NCI-H526 treated with DMSO at 0.1 percent for 48 hours (cell line): ENCODE measurements around the gene ADAM12.

ENCODE experiments used
- DNase-seq: peaks from one replicate; lab custom pipeline; 2025; lab: John Stamatoyannopoulos, UW

Gene ADAM12

DNA sequence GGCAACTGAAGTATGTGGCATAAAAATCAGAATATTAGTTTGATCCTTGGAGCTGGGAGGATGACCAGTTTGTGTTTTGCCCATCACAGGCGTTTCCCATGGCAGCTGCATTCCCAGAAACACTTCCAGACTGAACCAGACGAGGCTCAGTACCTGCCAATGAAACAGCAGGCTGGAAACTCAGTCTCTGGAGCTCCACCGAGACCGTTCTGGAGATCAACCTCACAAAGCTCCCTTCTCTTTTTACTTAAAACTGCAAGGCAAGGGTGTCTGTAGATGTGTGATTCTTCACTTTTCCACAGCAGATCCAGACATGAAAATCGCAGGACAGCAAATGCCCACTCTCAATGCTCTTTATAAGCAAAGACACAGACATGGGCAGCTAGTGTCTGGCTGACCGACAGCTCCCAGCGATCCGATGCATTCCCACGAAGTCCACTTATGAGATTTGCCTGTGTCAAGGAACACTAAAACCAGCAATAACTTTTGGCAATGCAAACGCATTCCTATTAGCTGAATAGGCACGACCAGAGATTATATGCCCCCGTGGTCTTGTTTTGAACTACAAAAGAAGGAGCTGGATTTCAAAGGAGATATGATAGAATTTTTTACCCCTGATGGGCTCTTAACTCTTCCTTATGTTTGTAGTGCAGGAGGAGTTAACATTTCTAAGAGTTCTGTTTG lies 72.6 kb downstream of the ADAM12 start:
- DNase-seq: no peak

DNA sequence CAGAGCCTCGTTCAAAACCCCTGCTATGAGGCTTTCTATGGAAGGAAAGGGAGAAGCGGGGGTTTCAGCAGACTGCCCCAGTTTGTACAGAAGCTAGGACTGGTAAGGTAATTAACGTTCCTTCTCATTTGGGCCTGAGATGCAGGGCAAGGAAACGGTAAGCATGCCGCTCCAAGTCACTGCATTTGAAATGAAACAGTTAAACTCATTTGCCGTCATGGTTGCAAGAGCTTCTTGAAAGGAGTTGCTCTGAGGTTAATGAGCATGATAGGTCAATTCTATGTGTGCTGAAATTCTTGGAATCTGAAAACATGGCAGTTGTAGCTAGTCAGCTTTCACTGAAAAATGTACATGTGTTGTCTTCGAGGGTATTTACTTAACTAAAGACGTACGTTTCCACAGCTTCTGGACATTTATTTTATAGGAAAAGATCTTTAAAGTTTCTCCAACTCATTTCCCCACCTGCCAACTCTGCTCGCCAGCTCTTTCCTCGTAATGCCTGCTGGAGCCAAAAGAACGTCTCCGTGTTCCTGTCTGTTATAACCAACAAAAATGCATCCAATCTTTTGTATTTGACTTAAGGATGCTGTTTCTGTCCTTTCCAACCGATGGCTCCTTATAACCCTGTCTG lies 73.3 kb downstream of the ADAM12 start:
- no peak for DNase-seq

DNA sequence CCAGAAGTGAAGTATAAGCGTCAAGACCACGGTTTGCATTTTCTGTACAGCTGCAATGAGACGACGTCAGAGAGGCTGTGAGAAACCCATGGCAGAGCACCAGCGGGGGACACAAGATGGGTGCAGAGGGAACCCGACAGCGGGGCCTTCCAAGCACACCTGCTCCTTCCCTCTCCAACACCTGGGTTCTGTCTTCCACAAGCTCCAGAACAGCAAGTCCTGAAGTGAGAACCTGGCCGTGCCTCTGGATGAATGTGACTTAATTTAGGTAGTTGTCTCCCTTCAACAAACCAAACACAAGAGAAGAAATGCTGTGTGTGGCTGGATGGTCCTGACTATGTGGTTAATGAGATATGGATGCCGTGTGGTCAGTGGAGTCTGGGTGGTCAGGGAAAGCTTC lies 76.1 kb downstream of the ADAM12 start:
- DNase-seq: no peak

DNA sequence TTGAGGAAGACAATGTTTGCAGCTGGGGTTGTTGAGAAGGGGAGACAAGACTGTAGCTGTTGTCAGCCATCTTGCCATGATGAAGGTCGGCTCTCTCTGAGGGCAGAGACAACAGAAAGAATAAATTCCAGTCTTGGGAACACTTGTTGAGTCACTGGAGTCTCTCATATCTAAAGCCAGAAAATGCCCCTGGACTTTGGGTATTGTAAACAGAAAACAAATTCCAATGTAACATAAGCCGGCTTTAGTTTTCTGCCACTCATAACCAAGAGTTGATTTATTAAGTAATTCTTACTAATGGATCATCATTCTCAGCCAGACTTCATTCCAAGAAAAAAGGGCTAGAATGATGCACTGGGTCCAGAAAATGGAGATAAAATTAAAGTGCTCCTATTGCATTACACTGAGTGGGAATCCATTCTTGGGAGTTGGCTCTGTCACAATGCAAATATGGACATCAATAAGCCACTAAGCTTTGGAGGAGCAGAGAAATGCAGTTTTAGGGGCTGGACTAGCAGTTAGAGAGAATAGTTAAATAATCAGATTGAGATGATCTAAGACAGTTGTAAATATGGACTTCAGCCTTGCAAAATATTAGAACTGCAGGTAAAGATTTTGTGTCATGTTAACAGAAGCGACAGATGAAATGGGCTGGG lies 78.9 kb downstream of the ADAM12 start:
- no peak for DNase-seq

DNA sequence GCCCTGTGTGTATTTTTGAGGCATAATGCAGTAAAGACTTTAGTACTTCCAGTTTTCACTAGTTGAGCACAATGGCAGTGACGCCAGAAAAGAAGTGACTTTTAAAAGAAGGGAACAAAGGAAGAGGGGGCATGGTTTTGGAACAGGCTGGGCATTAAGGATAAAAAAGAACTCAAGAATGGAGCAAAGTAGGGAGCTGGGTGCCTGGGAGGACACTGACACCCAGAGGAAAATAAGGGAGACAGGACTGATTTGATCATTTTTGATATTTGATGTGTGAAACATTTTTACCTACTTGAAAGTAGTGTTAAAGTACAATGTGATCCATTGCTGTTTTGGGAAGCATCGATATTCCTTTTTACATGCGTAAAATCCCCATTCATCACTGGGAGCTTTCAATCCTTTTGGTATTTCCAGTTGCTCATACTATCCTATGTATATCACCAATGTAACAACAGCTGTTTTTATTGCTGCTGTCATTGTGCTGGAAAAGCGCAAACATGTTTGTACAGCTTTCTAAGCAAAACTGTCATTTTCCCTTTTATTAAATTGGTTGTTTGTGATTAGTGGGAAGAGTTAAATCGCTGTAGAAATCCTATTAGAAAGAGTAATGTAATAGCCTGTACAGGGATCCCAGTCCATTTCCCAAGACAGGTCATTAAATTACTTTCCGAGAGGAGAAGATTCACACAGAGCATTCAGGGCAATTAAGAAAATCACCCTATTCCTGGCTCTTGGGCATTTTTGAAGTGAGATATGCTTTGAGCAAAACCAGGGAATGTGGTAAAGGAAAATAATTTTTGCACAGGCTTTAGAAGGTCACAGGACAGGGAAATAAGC lies 85.2 kb downstream of the ADAM12 start:
- DNase-seq: no peak

DNA sequence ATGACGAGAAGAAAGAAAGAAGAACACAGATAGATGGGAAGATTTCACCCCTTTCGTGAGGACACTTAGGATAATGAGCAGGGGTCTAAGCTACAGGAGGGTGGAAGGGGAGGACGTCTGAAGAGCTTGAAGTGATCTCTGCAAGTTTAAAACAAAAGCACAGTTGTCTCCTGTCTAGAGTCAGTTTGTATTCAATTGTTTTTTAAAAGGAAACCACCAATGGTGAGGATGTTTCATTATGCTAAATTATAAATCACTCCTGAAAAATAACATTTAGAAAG lies 85.9 kb downstream of the ADAM12 start:
- DNase-seq: no peak

DNA sequence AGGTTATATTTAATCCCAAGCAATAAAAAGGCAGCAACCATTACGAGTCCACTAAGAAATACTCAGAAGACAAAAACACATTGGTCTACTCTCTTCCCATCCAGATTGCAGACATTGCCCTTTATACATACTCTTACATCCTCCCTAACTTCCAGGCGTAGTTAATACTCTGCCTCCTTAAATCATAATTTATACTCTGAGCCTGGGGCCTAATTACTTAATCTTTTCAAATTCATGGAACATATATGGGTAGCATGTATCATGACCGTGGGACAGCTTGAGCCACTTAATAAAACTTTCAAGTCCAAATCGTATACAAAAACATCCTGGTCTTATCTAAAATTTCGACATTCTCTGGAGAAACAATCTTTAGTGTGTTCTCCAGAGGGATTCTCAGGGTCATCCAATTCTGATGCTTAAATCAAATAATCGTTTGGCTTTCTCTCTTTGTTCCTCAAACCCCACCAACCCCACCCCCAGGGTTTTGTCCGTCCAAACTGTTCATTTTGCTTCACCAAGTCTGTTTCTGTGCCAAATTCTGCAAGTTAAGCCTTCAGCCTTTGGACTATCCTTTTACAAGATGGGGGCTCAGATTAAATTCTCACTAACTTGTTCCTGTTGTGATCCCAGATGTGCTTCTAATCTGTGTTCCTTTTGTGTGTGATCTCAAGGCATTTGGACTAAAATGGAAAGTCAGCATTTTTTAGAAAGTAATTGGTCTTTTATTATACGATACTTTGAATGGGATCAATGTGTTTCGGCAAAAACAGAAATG lies 86.4 kb downstream of the ADAM12 start:
- no peak for DNase-seq

DNA sequence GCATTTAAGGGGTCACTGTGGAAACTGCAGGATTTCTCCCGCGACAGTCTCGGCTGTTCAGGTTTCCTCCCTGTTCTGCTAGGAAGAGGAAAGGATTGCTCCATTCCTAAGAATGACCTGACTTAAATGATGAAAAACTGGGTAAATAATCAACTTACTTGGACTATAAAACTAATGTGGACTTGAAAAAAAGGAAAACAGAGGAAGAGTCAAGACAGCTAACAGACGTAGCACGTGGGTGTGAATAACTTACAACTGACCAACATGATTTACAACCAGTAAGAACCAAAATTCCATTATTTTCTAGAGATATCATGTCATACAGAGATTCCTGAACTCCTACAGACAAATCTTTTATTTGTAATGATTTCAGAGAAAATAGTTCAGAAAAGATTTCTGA lies 93.8 kb downstream of the ADAM12 start:
- DNase-seq: no peak

DNA sequence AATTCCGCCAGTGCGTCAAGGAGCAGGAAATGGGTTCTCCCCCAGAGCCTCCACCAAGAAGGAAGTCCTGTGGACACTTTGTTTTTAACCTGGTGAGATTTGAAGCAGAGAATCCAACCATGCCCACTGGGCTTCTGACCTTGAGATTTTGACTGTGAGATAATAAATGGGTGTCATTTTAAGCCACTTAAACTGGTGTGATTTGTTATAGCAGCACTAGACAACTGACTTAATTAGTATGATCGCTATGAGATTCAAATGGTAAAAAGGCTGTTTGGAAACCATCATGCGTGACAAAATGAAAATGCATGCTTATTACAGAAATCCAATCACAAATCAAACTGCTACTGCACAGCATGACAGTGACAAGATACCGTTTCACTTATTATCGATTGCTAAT lies 98.0 kb downstream of the ADAM12 start:
- no peak for DNase-seq

DNA sequence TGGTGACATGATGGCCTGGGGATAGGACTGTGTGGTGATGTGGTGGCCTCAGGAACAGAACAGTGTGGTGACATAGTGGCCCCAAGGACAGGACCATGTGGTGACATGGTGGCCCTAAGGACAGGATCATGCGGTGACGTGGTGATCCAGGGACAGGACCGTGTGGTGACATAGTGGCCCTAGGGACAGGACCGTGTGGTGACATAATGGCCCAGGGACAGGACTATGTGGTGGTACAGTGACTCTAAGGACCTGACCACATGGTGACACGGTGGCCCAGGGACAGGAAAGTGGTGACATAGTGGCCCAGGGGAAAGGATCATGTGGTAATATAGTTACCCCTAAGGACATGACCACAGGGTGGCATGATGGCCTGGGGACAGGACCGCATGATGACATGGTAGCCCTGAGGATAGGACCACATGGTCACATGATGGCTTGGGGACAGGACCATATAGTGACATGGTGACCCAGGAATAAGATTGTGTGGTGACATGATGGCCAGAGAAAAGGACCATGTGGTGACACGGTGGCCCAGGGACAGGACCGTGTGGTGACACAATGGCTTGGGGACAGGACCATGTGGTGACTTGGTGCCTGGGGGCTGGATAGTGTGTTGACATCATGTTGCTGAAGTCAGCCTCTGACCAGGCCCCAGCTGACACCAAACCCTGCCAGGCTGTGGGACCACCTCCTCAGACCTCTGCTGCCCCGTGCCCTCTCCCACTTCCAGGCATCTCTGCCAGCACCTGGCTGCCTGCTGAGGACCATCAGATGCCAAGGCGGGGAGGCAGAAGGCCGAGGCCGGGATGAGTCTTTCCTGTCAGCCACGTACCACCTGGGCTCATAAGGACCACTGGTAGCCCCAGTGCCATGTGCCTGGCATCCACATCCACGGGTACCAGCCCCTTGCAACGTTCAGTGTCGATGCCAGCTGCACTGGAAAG lies 99.5 kb downstream of the ADAM12 start:
- DNase-seq: no peak

DNA sequence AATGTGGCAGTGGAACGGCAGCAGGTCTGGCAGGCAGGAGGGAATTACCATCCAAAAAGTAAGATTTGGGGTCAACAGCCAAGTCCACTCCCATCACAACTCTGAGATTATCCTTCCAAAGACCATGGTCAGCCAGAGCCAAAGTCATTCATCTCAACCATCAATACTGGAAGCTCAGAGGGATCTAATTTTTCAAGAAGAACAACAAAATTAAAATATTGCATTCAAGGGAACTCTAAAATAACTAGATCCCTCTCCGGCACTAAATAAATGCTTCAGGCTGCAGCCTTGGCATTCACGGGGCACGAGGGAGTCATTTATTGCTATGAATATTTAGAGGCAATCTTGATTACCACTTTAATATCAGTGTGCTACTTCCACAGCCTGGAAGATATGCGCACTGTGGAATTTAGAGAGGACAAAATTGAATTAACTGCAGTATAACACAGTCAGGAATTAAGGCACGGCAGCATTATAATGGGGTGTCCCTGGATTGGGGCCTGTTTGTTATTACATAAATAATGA lies 102.0 kb downstream of the ADAM12 start:
- DNase-seq: no peak

DNA sequence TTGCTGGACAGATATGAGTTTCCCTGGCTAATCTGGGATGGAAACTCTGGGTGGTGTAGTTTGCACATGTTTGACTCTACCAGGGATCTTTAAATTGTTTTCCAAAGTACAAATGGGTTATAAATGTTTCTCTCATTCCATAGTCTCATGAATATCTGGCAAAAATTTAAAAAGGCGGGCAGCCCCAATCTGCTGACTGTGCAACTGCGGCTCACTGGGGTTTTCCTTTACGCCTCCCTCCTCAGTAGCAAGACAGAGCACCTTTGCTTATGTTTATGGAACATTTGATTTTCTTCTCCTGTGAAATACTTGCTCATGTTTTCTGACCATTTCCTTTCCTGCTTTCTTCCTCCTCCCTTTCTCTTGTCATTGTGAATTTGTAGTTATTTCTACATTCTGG lies 105.0 kb downstream of the ADAM12 start:
- DNase-seq: no peak

DNA sequence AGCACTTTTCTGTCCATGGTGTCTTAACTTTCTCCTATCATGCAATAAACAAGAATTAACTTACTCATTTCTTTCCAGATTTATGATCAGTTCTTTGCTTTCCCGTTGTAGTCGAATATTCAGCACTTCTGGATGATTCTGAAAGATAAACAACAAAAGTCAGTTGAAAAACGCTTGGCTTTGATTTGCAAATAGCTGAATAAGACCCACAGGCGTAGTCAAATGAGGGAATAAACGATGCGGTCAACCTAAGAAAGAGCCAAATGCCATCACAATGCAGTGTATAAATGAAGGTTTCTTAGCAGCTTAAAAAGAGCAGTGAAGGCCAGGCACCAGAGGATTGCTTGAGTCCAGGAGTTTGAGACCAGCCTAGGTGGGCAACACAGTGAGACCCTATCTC lies 109.4 kb downstream of the ADAM12 start:
- no peak for DNase-seq

DNA sequence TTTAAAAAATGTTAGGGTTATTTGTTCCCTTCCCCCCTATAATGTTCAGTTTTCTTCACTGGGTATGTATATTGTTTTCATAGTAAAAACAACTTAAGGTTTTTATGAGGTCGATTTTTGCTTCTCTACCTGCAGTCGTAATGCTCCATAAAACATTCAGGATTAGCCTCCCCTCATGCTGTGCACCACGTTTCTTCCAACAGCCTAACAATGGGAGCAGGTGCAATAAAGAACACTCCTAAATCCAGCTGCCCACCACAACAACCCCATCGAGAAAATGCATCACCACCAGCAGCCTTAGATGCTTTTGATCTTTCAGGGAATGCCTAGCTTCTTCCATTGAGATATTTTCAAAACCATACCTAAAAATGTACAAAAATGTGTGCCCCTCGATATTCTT lies 111.1 kb downstream of the ADAM12 start:
- no peak for DNase-seq

DNA sequence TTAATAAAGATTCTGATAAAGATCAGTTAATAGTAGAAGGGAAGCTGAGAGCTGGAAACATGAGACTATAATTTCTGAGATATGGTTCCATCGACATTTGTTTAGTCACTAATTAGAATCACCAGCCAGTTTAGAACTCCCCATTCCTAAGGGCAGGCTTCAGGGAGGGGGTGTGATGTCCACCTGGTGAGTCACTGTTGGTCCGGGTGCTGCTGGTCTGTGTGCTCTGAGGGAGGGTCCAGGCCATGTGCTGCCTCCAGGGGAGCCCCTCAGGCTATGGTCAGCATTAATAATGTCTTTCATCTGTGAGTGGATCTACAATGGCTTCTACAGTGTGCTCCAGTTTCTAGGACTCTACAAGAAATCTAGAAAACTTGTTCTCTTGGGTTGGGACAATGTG lies 115.8 kb downstream of the ADAM12 start:
- DNase-seq: no peak

DNA sequence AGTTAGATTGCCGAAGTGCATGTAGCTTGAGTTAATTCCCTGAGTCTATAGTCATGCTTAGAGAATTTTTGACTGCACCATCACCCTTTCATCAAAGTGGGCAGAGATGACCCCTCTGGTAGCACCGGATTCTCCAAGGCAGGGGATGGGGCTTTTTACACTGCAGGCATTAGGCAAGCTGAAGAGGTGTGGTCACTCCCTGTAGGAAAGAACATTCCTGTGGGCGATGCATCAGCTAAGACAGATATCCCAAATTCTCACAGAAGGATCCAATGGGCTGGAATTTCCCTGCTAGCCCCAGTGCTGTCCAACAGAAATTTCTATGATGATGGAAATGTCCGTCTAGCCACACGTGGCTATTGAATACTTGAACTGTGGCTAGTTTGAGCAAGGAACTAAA lies 118.2 kb downstream of the ADAM12 start:
- DNase-seq: no peak

DNA sequence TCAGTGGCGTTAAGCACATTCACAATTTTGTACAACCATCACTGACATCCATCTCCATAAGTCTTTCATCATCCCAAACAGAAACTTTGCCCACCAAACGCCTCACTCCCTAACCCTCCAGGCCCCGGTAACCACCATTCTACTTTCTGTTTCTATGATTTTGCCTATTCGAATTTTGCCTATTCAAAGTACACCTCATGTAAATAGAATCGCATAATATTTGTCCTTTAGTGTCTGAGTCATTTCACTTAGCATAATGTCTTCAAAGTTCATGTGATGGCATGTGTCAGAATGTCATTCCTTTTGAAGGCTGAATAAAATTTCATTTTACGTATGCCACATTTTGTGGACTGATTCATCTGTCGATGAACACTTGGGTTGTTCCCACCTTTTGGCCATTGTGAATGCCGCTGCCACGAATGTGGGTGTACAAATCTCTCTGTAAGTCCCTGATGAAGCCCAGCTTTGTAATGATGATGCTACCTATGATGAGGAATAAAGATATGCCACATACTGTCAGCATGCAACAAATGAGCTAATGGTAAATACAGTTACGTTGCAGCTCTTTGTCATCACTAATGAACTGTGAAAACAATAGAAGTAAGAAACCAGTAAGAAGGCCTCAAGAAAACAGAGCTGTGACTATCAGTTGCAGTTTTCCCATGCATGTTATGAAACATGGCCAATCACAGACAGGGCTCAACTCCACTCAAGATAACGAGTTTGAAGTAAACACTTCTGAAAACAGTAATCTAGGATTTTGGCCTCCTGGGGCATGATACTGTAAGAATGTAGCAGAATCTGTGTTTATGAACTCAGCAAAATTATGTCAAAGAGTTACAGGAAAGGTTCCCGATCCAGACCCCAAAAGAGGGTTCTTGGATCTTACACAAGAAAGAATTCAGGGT lies 120.0 kb downstream of the ADAM12 start:
- DNase-seq: no peak

DNA sequence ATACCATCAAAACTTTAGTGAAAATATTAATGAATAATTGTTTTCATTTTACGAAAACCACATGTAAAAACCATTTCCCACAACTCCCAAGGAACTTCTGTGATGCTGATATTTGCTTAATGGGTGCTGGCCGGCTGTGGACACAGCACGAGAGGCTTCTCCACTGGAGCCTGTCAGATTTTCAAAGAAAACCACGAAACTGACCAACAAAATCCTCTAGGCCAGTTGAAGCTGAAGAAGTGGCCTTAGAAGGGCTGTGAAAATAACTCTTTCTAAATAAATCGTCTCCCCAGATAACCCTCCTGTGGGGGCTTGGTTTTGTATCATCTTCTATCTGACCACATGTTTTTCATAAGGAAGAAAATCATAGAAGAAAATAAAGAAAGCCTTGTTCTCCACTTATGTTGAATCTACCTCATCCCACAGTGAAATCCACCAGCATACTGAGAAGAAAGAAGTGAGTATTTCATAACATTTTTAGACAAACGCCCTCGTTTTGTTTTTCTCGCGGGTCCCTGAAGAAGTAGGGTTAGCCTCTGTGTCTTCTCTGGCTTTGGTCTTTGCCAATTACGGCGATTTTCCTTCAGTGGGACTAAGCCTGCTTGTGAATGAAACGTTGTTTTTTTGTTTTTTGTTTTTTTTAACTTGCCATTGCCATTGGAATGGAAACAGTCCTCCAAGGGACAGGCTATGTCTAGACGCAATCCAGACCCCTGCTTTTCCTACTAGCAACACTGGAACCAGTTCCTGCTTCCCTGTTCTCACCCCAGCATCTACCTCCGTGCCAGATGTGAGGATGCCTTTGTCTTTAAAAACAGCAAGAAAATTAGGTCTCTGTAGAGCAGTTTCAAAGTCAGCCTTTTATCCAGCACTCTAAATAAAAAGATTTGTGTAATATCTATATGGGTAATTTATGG lies 123.9 kb downstream of the ADAM12 start:
- DNase-seq: no peak
